RPMI8226 (cell line): ENCODE results near the gene SPDL1.

ENCODE experiments used
- DNase-seq: peaks from one replicate; pipeline ENCODE4 v3.0.0-alpha.2; 2015

The SPDL1 gene, protein sequence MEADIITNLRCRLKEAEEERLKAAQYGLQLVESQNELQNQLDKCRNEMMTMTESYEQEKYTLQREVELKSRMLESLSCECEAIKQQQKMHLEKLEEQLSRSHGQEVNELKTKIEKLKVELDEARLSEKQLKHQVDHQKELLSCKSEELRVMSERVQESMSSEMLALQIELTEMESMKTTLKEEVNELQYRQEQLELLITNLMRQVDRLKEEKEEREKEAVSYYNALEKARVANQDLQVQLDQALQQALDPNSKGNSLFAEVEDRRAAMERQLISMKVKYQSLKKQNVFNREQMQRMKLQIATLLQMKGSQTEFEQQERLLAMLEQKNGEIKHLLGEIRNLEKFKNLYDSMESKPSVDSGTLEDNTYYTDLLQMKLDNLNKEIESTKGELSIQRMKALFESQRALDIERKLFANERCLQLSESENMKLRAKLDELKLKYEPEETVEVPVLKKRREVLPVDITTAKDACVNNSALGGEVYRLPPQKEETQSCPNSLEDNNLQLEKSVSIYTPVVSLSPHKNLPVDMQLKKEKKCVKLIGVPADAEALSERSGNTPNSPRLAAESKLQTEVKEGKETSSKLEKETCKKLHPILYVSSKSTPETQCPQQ

GRCh38 chr5:169583424-169584220 is at the start of gene SPDL1:
Gene SPDL1 (plus strand): TSS chr5:169583773. CDS start chr5:169588417, 4,644 bp downstream.
- DNase-seq, result peak; percentile 96

DNA sequence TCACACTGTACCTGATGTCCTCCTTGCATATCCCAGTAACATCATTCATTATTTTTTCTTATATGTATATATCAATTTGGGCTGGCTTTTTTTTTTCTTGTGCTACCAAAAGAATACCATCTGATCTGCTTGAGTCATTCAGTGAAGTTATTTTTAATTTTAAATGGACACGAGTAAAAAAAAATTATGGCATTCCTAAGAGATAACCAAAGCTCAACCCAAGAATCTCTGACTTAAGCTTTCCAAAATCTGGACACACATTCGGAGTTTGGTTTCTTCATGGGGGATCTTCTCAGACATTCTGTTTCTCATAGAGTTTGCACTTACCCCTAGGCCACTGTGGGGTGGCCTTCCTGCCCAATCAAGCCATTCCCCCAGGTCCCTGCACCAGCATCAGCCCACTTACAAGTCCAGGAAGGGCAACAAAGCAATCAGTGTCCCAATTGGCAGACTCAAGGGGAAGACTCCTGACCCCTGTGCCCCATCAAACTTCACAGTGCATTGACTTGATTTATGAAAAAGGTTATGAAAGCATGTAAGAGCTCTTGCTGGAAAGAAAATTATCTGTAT is 49.2 kb upstream of the SPDL1 start:
- DNase-seq, result no peak

- DNase-seq, result no peak
These were observed 48.6 kb upstream of the SPDL1 start for GRCh38 chr5:169534939-169535338.

DNA sequence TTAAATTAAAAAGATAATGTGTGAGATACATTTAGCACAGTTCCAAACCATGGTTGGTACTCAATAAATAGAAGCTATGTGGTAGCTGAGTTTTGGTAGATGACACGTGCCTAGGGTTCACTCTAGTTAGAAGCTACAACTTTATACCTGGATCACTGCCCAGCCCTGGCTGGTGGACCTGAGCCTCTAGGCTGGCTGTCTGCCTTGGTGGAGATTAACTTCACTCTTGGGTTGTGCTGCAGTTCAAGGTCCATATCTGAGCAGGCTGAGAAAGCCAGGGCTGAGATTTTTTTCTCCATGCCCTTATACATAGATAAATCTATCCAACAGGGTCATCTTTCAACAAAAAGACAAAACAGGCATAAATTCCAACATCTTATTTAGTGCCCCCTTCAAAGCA is 44.6 kb upstream of the SPDL1 start:
- no peak for DNase-seq

DNA sequence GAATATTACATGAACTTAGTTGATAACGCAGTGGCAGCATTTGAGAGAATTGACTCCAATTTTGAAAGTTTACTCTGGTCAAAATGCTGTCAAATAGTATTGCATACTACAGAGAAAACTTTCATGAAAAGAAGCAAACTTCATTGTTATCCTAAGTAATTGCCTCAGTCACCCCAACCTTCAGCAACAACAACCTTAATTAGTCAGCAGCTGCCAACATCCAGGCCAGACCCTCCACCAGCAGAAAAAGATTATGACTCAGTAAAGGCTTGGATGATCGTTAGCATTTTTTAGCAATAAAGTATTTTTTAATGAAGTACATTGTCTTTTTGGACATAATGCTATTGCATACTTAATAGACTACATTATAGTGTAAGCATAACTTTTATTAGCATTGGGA is 40.8 kb upstream of the SPDL1 start:
- no peak for DNase-seq

GRCh38 chr5:169544264-169544950 is 39.2 kb upstream of the SPDL1 start:
- no peak for DNase-seq

- DNase-seq, result no peak
These were observed 37.8 kb upstream of the SPDL1 start for GRCh38 chr5:169545762-169546161.

- no peak for DNase-seq
These were observed 37.2 kb upstream of the SPDL1 start for GRCh38 chr5:169546346-169546745.

- DNase-seq, result no peak
These were observed 36.1 kb upstream of the SPDL1 start for GRCh38 chr5:169547508-169547907.

- no peak for DNase-seq
These were observed 35.3 kb upstream of the SPDL1 start for GRCh38 chr5:169548315-169548714.

- DNase-seq, result no peak
These were observed 34.0 kb upstream of the SPDL1 start for GRCh38 chr5:169549453-169550100.

- DNase-seq, result no peak
These were observed 33.3 kb upstream of the SPDL1 start for GRCh38 chr5:169550227-169550626.

- no peak for DNase-seq
These were observed 32.4 kb upstream of the SPDL1 start for GRCh38 chr5:169551146-169551545.

- DNase-seq, result no peak
These were observed 31.9 kb upstream of the SPDL1 start for GRCh38 chr5:169551696-169552095.

GRCh38 chr5:169554251-169554650 is 29.3 kb upstream of the SPDL1 start:
- no peak for DNase-seq

DNA sequence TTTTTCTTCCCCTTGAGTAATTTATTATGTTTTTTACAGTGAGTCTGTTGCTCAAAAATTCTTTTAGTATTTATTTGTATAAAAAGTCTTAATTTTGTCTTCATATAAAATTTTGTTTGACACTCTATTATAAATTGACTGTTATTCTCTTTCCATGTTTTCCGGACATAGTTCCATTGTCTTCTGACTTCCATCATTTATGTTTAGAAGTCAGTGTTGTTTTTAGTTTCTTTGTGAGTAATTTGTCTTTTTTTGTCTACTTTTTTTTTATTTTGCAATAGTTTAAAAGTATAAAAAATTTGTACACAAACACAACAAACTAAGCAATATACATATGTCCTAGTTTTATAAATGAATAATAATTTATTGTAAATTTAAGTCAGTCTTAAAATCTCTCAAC is 25.7 kb upstream of the SPDL1 start:
- DNase-seq, result no peak

DNA sequence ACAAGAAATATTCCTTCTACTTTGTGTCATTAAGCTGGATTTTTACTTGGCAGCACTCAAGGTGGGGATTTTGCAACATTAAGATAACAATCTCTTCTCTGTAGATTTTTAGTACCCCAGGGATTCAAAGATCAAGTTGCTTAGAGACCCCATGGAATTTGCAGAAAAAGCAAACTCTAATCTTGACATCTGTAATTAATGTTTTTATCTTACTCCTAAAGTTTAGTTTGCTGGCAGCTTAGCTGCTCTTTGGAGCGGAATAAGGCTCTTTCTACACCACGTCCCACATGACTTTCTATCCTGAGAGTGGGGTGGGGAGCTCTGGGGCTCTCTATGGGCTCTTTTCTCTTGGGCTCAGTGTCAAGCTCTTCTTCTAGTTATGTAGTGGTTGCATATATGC is 21.7 kb upstream of the SPDL1 start:
- DNase-seq, result no peak

DNA sequence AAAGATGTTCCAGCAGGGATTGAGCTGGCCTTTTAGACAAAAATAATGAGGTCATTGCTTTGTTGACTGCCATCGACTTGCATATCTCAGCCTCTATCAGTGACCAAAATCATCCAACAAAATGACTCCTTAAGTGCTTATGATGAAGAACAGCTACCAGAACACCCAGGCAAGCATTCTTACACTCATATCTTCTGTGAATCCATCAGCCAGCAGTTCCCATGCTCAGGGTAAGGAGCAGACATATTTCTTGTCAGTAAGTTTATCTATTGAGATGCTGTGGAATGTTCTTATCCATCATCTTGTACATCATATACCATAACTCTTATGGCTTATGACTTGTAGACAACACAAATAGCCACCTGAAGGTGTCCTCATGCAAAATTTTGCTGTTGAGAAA is 20.2 kb upstream of the SPDL1 start:
- no peak for DNase-seq

DNA sequence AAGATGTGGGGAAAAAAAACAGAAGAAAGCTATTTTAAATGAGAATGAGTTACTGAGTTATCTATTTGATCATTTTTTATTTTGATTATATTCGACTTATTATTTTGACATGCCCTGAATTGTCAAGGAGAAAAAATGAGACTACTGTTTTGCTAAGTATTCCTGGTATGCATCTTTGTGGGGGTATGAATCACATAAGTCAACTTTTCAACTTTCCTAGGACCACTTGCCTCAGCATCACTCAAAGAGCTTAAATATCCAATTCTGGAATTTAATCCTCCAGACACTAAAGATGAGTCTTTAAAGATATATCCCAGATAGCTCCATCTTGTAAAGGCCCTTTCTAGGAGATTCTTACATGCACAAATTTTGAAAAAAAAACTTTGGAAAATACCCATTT is 17.4 kb upstream of the SPDL1 start:
- DNase-seq, result no peak

DNA sequence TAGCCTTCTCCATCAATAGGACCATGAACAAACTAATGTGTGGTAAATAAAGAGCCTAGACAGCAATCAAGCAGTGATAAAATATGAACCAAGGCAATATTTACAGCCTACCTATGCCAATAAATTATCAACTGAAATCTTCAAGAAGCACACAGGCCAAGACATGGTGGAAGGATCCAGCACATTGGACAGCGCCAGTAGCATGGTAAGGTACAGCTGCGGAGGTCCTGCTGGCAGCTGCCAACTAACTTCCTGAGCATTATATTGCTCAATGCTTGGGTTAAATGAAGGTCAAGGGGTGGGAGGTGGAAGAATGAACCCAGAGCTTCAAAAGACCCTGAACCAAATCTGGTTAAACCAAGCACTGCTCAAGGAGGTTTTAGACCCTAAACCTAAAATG is 16.5 kb upstream of the SPDL1 start:
- peak; percentile 6 for DNase-seq

GRCh38 chr5:169569513-169569912 is 14.1 kb upstream of the SPDL1 start:
- no peak for DNase-seq

- DNase-seq, result no peak
These were observed 12.2 kb upstream of the SPDL1 start for GRCh38 chr5:169571355-169571754.
